Activated CD4-positive, alpha-beta T cell treated with anti-CD3 and anti-CD28 coated beads for 4 hours (primary cell): Measurements from ENCODE around the gene STRA6.

ENCODE experiments used
- DNase-seq, 2 donors: peaks; one replicate each; pipeline ENCODE4 v3.0.0-alpha.2; 2020

The STRA6 gene

DNA sequence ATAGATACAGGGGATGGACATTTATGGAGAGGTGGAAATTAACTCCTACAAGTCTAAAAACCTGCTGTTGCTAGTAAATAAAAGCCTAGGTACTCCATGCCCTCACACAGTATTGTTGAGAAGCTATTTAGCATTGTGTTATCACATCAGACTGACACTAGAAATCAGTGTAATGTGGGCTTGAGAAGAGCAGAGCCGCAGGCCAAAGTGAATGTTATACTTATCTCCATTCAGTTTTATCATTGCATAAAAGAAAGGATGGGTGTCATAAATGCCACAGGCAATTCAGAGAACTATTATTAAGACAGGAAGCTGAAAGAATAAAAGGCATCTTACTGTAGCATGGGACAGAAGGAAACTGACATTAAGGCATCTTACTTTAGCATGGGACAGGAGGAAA, 42.8 kb downstream of the STRA6 start:
- no peak for DNase-seq

DNA sequence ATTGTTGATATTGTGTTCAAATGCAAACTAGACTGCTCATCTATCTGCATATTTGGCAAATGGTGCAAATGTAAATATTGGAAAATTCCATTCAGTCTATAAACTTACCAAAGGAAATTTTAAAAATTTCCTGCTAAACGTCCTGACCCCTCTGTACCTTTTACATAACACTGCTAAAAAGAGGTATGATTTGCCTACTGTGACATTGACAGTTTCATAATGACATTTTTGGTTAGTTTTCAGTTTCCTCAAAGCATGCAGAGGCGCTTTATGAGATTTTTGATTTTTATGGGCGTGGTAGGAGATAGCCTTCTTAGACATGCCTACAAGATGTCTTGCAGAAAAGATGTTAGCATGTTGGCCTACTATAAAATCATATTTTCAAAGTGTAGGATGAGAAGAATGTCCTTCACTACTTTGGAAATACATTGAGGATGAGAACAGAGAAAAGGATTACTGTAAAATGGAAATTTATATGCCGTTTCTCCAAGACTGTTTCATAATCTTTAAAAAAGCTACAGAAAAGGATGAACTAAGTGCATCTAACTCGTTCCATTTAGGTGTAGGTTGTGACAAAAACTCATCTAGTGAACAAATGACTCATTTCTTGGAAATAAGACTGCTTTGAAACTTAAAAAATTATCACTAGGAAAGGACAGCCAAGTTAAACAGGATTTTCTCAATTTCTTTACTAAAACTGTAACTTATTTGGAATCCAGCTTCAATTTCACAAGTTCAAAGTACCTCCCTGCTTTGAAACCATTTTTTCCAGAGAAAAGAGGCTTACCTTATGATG, 43.5 kb downstream of the STRA6 start:
- DNase-seq, result no peak

DNA sequence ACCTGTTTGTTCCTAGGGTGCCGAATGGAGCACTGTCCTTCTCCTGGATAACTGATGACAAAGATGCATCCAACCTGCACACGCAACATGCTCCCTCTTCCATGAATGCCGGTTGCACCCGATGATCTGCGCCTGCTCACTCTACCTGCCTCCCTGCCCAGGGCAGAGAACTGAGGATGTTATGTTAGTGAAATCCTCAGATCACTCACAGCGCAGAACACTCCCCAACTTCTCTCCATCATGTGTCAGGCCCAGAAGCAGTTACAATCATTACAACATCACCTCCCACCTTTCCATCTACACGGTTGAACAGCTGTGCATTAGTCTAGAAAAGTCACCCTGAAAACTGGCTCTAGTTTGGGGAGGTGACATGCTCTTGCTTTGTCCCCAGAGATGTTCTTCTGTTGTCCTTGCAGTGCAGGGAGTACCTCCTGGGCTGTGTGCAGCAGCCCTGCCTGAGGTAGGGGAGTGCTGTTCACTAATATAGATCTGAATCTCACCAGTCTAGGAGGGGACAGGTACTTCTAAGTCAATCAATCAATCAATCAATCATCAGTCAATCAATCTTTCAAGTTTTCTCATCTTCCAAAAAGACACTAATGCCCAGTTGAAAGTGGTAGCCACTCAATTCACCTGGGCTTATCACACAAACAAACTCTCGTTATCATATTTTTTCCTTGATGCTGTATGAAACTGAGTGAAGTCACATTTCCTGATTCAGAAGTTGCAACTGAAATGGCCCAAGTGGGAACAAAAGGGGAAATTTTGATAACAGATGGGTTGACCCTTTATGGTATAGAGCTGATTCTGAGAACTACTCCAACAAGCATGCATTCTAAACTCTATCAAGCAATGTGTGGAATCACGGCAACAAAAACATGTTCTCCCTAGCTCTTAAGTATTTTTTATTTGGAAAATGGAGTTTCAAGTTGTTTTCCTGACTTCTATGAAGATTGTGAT, 44.4 kb downstream of the STRA6 start:
- no peak for DNase-seq

DNA sequence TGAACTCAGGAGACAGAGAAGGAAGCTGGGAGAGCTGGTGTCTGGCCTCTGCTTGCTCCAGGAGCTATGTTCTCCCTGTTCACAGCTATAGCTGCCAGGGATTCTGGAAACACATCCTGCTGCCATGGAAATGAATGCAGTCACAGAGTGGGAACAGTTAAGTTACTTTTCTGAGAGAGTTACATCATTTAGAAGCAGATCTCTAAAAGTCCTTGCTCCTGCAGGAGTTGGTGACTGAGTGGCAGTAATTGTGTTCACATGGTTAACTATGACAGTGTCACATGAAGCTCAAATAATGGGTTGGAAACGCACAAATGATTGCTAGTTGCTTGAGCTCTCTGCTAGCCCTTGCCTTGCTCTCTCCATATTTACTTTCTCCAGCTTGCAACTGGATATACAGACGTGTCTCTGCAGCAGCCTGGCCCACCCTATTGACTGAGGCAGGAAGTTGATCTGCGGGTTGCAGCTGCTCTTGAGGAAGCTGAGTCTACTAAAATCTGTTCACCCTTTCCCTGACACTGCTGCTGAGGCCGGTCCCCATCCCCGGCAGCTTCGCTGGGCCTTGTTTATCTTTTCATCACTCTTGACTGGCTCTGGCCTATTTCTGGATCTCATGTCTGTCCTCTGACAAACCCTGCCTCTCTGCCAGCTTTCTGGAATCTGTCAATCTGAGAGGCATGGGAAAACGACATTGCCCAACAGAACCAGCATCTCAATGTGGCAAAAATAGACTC, 45.7 kb downstream of the STRA6 start:
- DNase-seq, result no peak

DNA sequence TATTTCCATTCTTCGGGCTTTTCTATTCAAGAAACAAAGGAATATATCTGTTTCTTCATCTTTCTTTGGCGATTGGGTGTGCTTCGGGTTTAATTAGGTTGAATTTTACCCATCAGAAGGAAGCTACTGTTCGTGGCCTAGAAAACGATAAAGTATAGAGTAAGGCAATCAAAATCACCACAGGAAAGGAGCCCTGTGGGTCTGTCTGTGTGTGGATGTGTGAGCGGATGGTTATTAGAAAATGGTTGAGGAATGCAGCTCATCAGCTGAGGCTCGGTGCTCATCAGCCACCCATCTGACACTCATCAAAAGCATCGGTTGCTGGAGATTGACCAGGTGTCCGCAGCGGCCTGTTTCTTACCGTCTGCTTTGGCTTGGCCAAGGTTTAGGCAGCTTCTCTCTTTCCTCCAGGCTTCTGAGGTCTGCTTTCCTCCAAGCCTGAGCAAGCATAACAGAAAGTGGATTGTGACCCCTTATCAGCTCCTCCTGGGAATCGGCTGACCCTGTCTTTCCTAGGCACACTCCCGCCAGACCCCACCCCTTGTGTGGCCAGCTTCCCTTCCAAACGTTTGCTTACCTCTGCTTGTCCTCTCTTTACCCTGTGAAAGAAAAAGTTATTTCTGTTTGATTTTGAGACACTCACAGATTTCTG, 46.7 kb downstream of the STRA6 start:
- DNase-seq, result no peak

DNA sequence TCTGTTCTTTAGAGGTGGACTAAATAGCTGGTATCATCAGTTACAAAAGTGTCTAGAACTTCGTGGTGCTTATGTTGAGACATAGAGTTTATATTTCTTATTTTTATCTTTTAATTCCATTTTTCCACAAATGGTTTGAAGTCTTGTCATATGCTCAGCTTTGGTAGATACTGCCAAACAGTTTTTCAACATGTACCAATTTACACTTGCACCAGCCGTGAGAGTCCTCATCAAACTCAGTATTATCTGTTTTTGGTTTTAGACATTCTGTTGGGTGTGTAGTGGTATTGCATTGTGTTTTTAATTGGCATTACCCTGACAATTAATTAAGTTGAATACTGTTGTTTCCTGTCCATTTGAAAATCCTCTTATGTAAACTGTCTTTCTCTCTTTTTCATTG, 55.5 kb downstream of the STRA6 start:
- no peak for DNase-seq

DNA sequence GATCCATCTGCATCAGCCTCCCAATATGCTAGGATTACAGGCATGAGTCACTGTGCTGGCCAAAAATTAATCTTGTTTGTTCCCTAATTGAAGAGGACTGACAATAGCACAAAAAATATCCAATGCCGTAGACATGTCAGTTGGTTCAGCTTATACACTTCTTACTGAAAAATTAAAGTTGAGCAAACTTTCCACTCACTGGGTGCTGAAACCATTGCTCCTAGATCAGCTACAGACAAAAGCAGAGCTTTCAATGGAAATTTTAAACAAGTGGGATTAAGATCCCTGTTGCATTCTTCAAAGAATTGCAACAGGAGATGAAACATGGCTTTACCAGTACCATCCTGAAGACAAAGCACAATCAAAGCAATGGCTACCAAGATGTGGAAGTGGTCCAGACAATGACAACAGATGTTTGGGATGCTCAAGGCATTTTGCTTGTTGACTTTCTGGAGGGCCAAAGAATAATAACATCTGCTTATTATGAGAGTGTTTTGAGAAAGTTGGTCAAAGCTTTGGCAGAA, 56.2 kb downstream of the STRA6 start:
- no peak for DNase-seq

DNA sequence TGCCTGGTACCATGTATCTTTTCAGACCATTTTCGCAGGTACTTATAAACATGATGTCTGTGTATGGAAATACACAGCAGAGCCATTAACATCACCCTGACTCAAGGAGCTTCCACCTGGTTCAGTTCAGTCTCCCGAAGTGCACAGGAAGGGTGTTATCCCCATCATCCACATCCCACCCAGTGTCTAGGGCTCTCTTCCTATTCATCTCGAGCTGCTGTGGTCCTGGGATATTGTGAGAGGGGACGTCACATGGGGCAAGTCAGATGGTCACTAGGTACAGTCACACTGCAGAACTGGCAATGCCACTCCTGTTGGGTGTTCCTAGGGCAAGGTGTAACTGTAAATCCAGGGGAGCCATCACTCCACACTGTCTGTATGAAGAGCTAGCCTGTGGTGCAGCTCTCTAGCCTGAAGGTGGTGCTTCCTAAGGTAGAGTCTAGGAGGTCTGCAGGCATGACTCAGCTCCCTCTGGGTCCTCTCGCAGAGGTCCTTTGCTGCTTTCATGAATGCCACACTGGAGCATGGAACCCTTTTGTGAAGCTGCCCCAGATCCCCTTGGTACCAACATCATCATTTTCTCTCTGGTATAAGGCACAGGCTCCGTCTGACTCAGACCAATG, 58.3 kb downstream of the STRA6 start:
- no peak for DNase-seq

DNA sequence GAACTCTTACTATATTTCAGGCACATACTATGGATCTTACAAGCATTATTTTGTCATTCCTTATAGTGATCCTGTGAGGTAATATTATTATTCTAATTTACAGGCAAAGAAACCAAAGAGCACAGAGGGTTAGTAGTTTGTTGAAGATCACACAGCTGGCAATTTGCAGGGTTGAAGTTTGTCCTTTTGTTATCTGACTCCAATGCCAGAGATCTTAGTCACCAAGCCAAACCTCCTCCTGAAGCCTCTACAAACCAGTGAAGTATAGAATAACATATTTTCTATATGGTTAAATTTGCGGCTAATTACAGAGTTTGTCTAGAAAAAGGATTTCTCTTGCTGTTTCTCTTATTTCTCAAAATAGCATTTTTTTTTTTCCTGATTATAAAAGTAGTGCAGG, 61.0 kb downstream of the STRA6 start:
- DNase-seq, result no peak

DNA sequence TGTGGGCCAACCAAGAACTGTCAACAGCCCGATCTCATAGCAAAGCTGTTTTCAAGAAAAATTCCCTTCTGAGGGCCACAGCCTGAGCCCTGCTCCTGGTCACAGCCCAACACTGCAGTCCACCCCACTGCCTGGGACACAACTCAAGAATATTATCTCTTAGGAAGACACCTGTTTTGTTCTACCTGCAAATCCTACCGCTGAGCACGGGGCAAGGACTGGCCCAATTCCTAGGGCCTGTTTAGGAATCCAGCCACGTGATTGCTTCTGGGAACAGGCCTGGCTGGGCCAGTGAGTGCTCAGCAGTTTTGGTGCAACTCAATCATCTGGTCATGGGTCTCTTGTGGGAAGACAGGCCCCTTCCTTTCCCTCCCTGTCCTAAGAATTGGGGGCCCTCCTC, 63.9 kb downstream of the STRA6 start:
- DNase-seq, result no peak

DNA sequence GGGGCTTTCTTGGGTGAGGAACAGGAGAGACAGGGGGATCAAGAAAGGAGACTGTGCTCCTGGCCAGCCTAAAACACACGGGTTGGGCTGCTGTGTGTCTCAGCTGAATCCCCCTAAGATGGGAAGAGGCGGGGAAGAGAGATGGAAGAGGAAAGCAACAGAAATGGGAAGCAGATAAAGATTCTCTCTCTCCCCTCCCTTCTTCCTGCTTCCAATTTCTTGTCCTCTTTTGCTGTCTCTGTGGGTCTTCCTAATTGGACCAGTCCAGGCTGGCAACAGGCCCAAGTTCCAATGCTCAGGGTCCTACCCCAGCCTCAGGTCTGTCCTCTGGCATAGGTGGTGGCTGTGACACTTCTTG, 65.1 kb downstream of the STRA6 start:
- DNase-seq, result no peak

DNA sequence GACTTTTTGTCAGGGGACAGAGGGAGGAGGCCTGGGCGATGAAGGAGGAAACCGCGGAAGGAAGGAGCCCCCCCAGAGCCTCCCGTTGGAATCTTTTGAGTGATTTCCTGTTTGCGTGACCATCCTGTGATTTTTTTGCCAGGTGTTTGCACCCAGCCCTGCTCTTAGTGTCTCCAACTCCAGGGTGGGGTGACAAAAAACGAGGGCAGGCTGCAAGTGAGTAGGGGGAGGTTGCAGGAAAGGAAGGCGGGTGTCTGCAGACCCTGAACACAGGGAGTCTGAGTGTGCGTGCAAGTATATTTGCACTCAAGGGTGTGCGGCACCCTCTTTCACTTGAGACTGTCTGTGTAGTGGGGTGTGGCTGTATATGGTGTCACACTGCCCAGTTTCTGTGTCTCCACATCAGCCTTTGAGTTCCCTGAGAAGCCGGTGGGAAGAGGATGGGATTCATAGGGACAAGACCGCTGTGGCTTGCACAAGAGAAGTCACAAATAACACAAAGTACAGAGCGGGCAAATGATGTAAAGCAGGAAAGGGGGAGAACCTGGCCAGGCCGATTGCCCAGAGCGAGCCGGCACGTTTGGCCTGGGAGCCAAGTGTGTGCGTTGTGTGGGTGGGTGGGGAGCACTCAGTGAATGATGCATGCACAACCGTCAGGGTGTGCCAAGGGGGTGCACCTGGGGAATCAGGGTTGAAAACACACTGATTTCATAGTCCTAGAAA, 65.6 kb downstream of the STRA6 start:
- no peak for DNase-seq

DNA sequence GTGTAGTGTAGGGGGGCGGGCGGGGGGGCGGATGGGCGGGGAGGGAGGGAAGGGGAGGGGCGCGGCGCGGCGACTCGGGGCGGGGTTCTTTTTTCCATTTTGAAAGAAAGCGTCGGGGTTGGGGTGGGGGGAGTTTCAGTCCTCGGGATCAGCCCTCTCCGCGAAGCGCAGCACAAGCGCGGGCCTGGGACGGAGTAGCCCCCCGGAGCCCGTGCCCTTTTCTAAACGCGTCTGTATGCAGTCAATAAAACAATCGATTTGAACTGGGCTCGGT, 66.1 kb downstream of the STRA6 start:
- no peak for DNase-seq

DNA sequence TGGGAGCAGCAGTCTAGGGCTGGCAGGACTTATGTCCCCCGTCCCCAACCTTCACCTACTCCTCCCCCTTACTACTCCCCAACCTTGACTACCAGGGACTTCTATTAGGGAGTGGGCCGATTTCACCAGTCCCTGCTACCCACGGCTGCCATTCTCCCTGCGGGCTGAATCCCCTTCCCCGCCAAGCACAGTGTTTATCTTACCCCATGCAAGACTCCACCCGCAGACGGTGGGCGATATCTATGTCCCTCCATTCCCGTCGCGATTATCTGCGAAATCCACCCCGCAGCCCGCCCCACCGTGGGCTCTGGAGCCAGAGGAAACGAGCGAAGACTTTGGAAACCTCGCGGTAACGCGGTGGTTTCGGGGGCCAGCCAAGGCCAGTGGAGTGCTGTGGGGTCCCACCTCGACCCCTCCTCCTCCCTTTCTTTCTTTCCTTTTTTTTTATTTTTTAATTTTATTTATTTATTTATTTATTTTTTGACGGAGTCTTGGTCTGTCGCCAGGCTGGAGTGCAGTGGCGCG, 67.5 kb downstream of the STRA6 start:
- DNase-seq, result no peak

DNA sequence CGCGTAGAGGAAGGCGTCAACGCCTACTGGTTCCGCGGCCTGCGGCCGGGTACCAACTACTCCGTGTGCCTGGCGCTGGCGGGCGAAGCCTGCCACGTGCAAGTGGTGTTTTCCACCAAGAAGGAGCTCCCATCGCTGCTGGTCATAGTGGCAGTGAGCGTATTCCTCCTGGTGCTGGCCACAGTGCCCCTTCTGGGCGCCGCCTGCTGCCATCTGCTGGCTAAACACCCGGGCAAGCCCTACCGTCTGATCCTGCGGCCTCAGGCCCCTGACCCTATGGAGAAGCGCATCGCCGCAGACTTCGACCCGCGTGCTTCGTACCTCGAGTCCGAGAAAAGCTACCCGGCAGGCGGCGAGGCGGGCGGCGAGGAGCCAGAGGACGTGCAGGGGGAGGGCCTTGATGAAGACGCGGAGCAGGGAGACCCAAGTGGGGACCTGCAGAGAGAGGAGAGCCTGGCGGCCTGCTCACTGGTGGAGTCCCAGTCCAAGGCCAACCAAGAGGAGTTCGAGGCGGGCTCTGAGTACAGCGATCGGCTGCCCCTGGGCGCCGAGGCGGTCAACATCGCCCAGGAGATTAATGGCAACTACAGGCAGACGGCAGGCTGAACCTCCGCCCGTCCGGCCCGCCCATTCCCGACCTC, 68.1 kb downstream of the STRA6 start:
- no peak for DNase-seq

DNA sequence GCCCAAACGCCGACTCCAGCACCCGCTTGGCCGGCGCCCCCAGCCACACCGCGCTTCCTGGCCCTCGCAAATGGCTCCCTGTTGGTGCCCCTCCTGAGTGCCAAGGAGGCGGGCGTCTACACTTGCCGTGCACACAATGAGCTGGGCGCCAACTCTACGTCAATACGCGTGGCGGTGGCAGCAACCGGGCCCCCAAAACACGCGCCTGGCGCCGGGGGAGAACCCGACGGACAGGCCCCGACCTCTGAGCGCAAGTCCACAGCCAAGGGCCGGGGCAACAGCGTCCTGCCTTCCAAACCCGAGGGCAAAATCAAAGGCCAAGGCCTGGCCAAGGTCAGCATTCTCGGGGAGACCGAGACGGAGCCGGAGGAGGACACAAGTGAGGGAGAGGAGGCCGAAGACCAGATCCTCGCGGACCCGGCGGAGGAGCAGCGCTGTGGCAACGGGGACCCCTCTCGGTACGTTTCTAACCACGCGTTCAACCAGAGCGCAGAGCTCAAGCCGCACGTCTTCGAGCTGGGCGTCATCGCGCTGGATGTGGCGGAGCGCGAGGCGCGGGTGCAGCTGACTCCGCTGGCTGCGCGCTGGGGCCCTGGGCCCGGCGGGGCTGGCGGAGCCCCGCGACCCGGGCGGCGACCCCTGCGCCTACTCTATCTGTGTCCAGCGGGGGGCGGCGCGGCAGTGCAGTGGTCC, 68.7 kb downstream of the STRA6 start:
- DNase-seq, result no peak

DNA sequence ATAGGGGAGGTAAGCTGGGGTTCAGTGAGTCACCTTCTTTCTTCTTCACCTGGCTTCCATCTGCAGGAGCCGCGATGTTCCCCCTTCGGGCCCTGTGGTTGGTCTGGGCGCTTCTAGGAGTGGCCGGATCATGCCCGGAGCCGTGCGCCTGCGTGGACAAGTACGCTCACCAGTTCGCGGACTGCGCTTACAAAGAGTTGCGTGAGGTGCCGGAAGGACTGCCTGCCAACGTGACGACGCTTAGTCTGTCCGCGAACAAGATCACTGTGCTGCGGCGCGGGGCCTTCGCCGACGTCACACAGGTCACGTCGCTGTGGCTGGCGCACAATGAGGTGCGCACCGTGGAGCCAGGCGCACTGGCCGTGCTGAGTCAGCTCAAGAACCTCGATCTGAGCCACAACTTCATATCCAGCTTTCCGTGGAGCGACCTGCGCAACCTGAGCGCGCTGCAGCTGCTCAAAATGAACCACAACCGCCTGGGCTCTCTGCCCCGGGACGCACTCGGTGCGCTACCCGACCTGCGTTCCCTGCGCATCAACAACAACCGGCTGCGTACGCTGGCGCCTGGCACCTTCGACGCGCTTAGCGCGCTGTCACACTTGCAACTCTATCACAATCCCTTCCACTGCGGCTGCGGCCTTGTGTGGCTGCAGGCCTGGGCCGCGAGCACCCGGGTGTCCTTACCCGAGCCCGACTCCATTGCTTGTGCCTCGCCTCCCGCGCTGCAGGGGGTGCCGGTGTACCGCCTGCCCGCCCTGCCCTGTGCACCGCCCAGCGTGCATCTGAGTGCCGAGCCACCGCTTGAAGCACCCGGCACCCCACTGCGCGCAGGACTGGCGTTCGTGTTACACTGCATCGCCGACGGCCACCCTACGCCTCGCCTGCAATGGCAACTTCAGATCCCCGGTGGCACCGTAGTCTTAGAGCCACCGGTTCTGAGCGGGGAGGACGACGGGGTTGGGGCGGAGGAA, 69.6 kb downstream of the STRA6 start:
- no peak for DNase-seq

DNA sequence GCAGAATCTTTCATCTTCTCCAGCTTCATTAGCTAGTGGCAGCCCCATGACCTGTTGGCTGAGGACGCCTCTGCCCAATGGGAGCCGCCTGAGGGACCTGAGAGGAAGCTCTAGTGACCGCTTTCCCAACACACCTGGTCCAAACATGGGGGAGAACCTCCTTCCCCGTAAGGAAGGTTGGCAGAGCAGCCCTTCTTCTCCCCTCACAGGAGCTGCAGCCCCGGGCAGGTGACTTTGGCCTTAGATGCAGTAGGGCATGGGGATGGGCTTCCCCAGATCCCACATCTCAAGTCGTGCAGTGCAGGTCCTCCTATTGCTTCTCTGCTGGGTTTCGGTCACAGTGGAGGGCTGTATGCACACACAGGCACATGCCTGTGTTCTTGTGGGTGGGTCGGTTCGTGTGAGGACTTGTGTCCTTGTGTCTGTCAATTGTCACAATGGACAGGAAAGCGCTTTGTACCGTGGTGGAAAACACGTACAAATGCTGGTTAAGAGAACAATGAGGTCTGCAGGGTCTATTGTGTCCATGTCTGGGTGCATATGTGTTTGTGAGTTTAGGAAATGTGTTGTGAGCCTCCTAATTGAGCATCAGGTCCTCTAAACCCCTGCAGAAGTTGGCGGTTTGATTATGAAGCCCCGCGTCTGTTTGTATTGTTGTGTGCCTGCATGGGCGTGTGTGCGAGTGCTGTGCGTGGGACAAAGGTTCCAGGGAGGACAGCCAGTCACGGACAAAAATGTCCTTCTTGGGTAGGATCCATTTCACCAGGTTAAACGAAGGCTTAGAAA, 70.8 kb downstream of the STRA6 start:
- DNase-seq, result no peak
